Lower lobe of right lung (tissue), 2 donors: ENCODE data around the gene KCNH4. TPM values are rescaled to one million over a fixed set of nuclear protein-coding genes. Genes with fewer than 3 reads are reported as not detected.
"Not testable (repeated sequence)": the region's sequence is repeated elsewhere in the genome, so short reads cannot be mapped to it uniquely, and the experiment has no call there.

Source experiments
- ATAC-seq, 2 donors: fragments of 200-7000 bp; cut with Tn5 transposase; one replicate each; pipeline ENCODE4 v1.9.1; 2020 to 2022; ENCODE audit warnings: mild to moderate bottlenecking in 2 of 2, moderate library complexity in 2 of 2
- DNase-seq: peaks from one replicate; pipeline ENCODE4 v3.0.0-alpha.2; 2020
- H3K27ac ChIP-seq: fragments of 200-600 bp; one replicate; pipeline ENCODE4 v1.8.0; 2022
- H3K27me3 ChIP-seq: fragments of 200-600 bp; one replicate; pipeline ENCODE4 v1.8.0; 2022; ENCODE audit warnings: low read depth
- H3K36me3 ChIP-seq: fragments of 200-600 bp; one replicate; pipeline ENCODE4 v1.8.0; 2022; ENCODE audit warnings: mild to moderate bottlenecking
- H3K4me1 ChIP-seq: fragments of 200-600 bp; one replicate; pipeline ENCODE4 v1.8.0; 2022
- H3K4me3 ChIP-seq: fragments of 200-600 bp; one replicate; pipeline ENCODE4 v1.8.0; 2022; ENCODE audit warnings: mild to moderate bottlenecking
- H3K9me3 ChIP-seq: fragments of 200-600 bp; one replicate; pipeline ENCODE4 v1.8.0; 2022
- CTCF ChIP-seq: fragments of 200-600 bp; IDR thresholded peaks from one replicate; pipeline ENCODE4 v1.8.0; 2022; ENCODE audit warnings: antibody characterized with exemption, mild to moderate bottlenecking
- intact Hi-C: fragments of 100-400 bp; cut with DNase I; formaldehyde crosslinking; loops from one replicate; pipeline ENCODE4 v1.11.0; 2022
- total RNA-seq: library from RNA; stranded (reverse); fragmentation: NEBNext Ultra II Directional; extraction: Animal tissue kit (Norgen Biotek cat#: 25700); gene quantifications from one replicate; pipeline ENCODE4 v1.2.1, GENCODE V29; 2021
- donor health status: DM: no; HTN: yes; CAD: no; lungs with severe emphysema.

The KCNH4 gene
- total RNA-seq, 1 donor from 2014 or later = 0.09 TPM

- no peaks in the 10 kb centered on the region for H3K9me3 ChIP-seq
- no peaks in the 10 kb centered on the region for H3K27me3 ChIP-seq
- H3K27ac ChIP-seq = no peak overlapping the region
- intact Hi-C loops = no loop called here
- peaks cover 29% of the 10 kb centered on the region for H3K4me1 ChIP-seq
- TF ChIP-seq CTCF = no peak
- ATAC-seq (no peak), DNase-seq (no peak)
- H3K4me3 ChIP-seq = no peak overlapping the region
- H3K36me3 ChIP-seq = no peaks in the 10 kb centered on the region
Observed at GRCh38 chr17:42187833-42188232, 6.9 kb upstream of the KCNH4 start.

- H3K4me1 ChIP-seq = peaks cover 30% of the 10 kb centered on the region
- intact Hi-C loops, H3K9me3 ChIP-seq, DNase-seq, H3K27me3 ChIP-seq, H3K27ac ChIP-seq, H3K4me3 ChIP-seq, ATAC-seq, H3K36me3 ChIP-seq: not testable (repeated sequence)
Observed at GRCh38 chr17:42186191-42186590, 5.2 kb upstream of the KCNH4 start.

GRCh38 chr17:42185621-42185930, 4.6 kb upstream of the KCNH4 start:
- TF ChIP-seq CTCF = no peak
- intact Hi-C loops = no loop called here
- no peak overlapping the region for H3K27ac ChIP-seq
- no peaks in the 10 kb centered on the region for H3K36me3 ChIP-seq
- no peak overlapping the region for H3K4me3 ChIP-seq
- H3K4me1 ChIP-seq = peaks cover 36% of the 10 kb centered on the region
- DNase-seq (no peak), ATAC-seq (no peak)
- H3K27me3 ChIP-seq = peaks cover 16% of the 10 kb centered on the region
- H3K9me3 ChIP-seq = no peaks in the 10 kb centered on the region

- Histone ChIP-seq H3K36me3 (no peaks in the 10 kb centered on the region), H3K4me1 (peaks cover 39% of the 10 kb centered on the region), H3K27me3 (peaks cover 22% of the 10 kb centered on the region), H3K9me3 (no peaks in the 10 kb centered on the region), H3K27ac (peak within 1 kb of the TSS; percentile 75), H3K4me3 (peak within 1 kb of the TSS; percentile 65)
- intact Hi-C loops = no loop called here
- no peak for TF ChIP-seq CTCF
- no peak for ATAC-seq
- no peak for DNase-seq
Observed at GRCh38 chr17:42184713-42185620, 4.0 kb upstream of the KCNH4 start, which contains the start of gene HCRT. Gene HCRT, minus strand, starts transcription at chr17:42185452. Its CDS starts 87 bp downstream, at chr17:42185365.

GRCh38 chr17:42183741-42184711, 3.1 kb upstream of the KCNH4 start:
- Histone ChIP-seq H3K27ac (peak overlapping the region; percentile 75), H3K9me3 (no peaks in the 10 kb centered on the region), H3K36me3 (no peaks in the 10 kb centered on the region), H3K27me3 (peaks cover 26% of the 10 kb centered on the region), H3K4me3 (peak overlapping the region; percentile 65), H3K4me1 (peaks cover 39% of the 10 kb centered on the region)
- peak; percentile 90 to 94 for ATAC-seq
- peak; percentile 91 for TF ChIP-seq CTCF
- peak; percentile 87 for DNase-seq
- intact Hi-C loops = no loop called here
